ENCODE results near the gene EPB41L4A.

GRCh38 chr5:112417931-112418658 lies 982 bp downstream of the EPB41L4A start:
- TF ChIP-seq POLR2A (IDR thresholded peaks at IDR 0.05) = no peak
- TF ChIP-seq CTCF (IDR thresholded peaks at IDR 0.05) = no peak
- TF ChIP-seq POLR2AphosphoS5 (IDR thresholded peaks at IDR 0.05) = no peak

Measured in breast epithelium (tissue), 3 donors.